Sigmoid colon (tissue), 3 donors: ENCODE results near the gene TMEM132D.

Source experiments
- POLR2A ChIP-seq, 2 donors: fragments of 450-650 bp; IDR thresholded peaks; one replicate each; pipeline ENCODE4 v1.6.1; 2016; ENCODE audit warnings: antibody characterized with exemption in 2 of 2, mild to moderate bottlenecking in 2 of 2, moderate library complexity in 2 of 2
- TF ChIP-seq, protein P1 (sequence below), 4 experiments: fragments of 450-650 bp in 3 of 4; fragments of 200-600 bp in 1 of 4; IDR thresholded peaks; one replicate each; pipeline ENCODE4 v1.5.1; 2016 to 2019; ENCODE audit warnings: antibody characterized with exemption in 4 of 4, mild to moderate bottlenecking in 3 of 4, moderate library complexity in 2 of 4

- TF ChIP-seq, protein P1, sequence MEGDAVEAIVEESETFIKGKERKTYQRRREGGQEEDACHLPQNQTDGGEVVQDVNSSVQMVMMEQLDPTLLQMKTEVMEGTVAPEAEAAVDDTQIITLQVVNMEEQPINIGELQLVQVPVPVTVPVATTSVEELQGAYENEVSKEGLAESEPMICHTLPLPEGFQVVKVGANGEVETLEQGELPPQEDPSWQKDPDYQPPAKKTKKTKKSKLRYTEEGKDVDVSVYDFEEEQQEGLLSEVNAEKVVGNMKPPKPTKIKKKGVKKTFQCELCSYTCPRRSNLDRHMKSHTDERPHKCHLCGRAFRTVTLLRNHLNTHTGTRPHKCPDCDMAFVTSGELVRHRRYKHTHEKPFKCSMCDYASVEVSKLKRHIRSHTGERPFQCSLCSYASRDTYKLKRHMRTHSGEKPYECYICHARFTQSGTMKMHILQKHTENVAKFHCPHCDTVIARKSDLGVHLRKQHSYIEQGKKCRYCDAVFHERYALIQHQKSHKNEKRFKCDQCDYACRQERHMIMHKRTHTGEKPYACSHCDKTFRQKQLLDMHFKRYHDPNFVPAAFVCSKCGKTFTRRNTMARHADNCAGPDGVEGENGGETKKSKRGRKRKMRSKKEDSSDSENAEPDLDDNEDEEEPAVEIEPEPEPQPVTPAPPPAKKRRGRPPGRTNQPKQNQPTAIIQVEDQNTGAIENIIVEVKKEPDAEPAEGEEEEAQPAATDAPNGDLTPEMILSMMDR (IDR thresholded peaks at IDR 0.05), result no peak
- TF ChIP-seq POLR2A (IDR thresholded peaks at IDR 0.05), result no peak
These were observed 91.9 kb downstream of the TMEM132D start for GRCh38 chr12:129811963-129812362.
